ENCODE measurements around the gene COL27A1. TPM values are rescaled to one million over a fixed set of nuclear protein-coding genes. Genes with fewer than 3 reads are reported as not detected.
"Not testable (repeated sequence)": the region's sequence is repeated elsewhere in the genome, so short reads cannot be mapped to it uniquely, and the experiment has no call there.

Gene COL27A1
- total and polyA plus RNA-seq, 2 experiments from 2014 or later, result 10.5 to 18.0 TPM

DNA sequence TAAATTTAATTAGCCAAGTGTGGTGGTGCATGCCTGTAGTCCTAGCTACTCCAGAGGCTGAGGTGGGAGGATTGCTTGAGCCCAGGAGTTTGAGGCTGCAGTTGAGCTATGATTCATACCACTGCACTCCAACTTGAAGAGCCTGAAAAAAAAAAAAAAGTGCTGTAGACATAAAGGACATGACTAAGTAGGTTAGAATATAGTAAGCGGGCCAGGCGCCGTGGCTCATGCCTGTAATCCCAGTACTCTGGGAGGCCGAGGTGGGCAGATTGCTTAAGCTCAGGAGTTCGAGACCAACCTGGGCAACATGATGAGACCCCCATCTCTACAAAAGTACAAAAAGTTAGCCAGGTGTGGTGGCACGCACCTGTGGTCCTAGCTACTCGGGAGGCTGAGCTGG, 165.4 kb downstream of the COL27A1 start:
- not testable (repeated sequence) for H3K4me3 Mint-ChIP-seq; ATAC-seq; DNase-seq (ENCODE audit: low spot score); H3K36me3 ChIP-seq (ENCODE audit: insufficient read depth); H4K20me1 ChIP-seq (replicated peaks; ENCODE audit: insufficient read depth); H3K4me1 Mint-ChIP-seq; H3F3A ChIP-seq (replicated peaks; ENCODE audit: low read depth); H3K27ac ChIP-seq (ENCODE audit: low read depth); H3K27me3 ChIP-seq (ENCODE audit: insufficient read depth); H3K79me2 ChIP-seq (replicated peaks; ENCODE audit: insufficient read depth); H3K4me1 ChIP-seq (ENCODE audit: insufficient read depth); H3K9me3 Mint-ChIP-seq; H3K27me3 Mint-ChIP-seq (ENCODE audit: insufficient read depth, low read depth, poor library complexity); H3K36me3 Mint-ChIP-seq (ENCODE audit: low read depth); H3K27ac Mint-ChIP-seq; H3K9me2 ChIP-seq (ENCODE audit: insufficient read depth); H3K4me2 ChIP-seq; H2AFZ ChIP-seq; H3K4me3 ChIP-seq

DNA sequence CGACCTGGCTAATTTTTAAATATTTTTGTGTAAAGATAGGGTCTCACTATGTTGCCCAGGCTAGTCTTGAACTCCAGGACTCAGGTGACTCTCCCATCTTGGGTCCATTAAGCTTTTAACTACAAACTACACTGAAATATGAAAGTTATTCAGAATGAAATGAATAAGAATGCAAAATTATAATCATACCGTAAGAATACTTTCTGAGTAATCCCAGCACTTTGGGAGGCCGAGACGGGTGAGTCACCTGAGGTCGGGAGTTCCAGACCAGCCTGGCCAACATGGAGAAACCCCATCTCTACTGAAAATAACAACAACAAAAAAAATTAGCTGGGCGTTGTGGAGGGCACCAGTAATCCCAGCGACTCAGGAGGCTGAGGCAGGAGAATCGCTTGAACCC, 166.4 kb downstream of the COL27A1 start:
- no peaks in the 10 kb centered on the region for H3K4me1 ChIP-seq (ENCODE audit: insufficient read depth)

GRCh38 chr9:114322160-114322818, 167.0 kb downstream of the COL27A1 start:
- not testable (repeated sequence) for H3F3A ChIP-seq (replicated peaks; ENCODE audit: low read depth); ATAC-seq; H3K4me3 Mint-ChIP-seq; H3K4me2 ChIP-seq; H3K4me3 ChIP-seq; H3K9me3 Mint-ChIP-seq; H3K27me3 ChIP-seq (ENCODE audit: insufficient read depth); H3K9me2 ChIP-seq (ENCODE audit: insufficient read depth); H3K4me1 Mint-ChIP-seq; H4K20me1 ChIP-seq (replicated peaks; ENCODE audit: insufficient read depth); H3K27me3 Mint-ChIP-seq (ENCODE audit: insufficient read depth, low read depth, poor library complexity); H3K27ac ChIP-seq (ENCODE audit: low read depth); H2AFZ ChIP-seq; H3K4me1 ChIP-seq (ENCODE audit: insufficient read depth); H3K36me3 ChIP-seq (ENCODE audit: insufficient read depth); DNase-seq (ENCODE audit: low spot score); H3K27ac Mint-ChIP-seq; H3K79me2 ChIP-seq (replicated peaks; ENCODE audit: insufficient read depth); H3K36me3 Mint-ChIP-seq (ENCODE audit: low read depth)

More for the DNA sequence above, 166.4 kb downstream of the COL27A1 start:
- Mint-ChIP-seq H3K9me3 (no peaks in the 10 kb centered on the region; the same call in 2 of the 3 replicates), H3K36me3 (ENCODE audit: low read depth) (no peaks in the 10 kb centered on the region), H3K4me3 (no peak overlapping the region), H3K27ac (no peak overlapping the region), H3K4me1 (peaks cover 5% of the 10 kb centered on the region; the same call in 1 of the 3 replicates), H3K27me3 (ENCODE audit: insufficient read depth, low read depth, poor library complexity) (peaks cover 2% of the 10 kb centered on the region)
- Histone ChIP-seq H3K27me3 (ENCODE audit: insufficient read depth) (no peaks in the 10 kb centered on the region), H3K27ac (ENCODE audit: low read depth) (no peak overlapping the region), H3K79me2 (replicated peaks; ENCODE audit: insufficient read depth) (no peaks in the 10 kb centered on the region), H3K4me3 (no peak overlapping the region), H3F3A (replicated peaks; ENCODE audit: low read depth) (no peaks in the 10 kb centered on the region), H3K36me3 (ENCODE audit: insufficient read depth) (no peaks in the 10 kb centered on the region), H4K20me1 (replicated peaks; ENCODE audit: insufficient read depth) (no peaks in the 10 kb centered on the region), H3K4me2 (no peak overlapping the region), H2AFZ (no peak overlapping the region), H3K9me2 (ENCODE audit: insufficient read depth) (no peaks in the 10 kb centered on the region)
- DNase-seq (ENCODE audit: low spot score) (no peak), ATAC-seq (no peak)
- no peak for TF ChIP-seq EZH2 (IDR thresholded peaks at IDR 0.05; ENCODE audit: low read depth, unreplicated experiment)

GRCh38 chr9:114322831-114323531, 167.6 kb downstream of the COL27A1 start, which contains the start of gene ORM1:
TSS of gene ORM1 (plus strand) at chr9:114323098. CDS start at chr9:114323134, 36 bp downstream.
- H3K4me3 ChIP-seq; H2AFZ ChIP-seq; H3K27ac Mint-ChIP-seq; H3K27ac ChIP-seq (ENCODE audit: low read depth); H3K9me2 ChIP-seq (ENCODE audit: insufficient read depth); ATAC-seq; H4K20me1 ChIP-seq (replicated peaks; ENCODE audit: insufficient read depth); DNase-seq (ENCODE audit: low spot score); H3K9me3 Mint-ChIP-seq; H3K36me3 Mint-ChIP-seq (ENCODE audit: low read depth); H3K4me1 Mint-ChIP-seq; H3K4me2 ChIP-seq; H3K27me3 Mint-ChIP-seq (ENCODE audit: insufficient read depth, low read depth, poor library complexity); H3K79me2 ChIP-seq (replicated peaks; ENCODE audit: insufficient read depth); H3K4me3 Mint-ChIP-seq; H3F3A ChIP-seq (replicated peaks; ENCODE audit: low read depth); H3K27me3 ChIP-seq (ENCODE audit: insufficient read depth); H3K36me3 ChIP-seq (ENCODE audit: insufficient read depth); H3K4me1 ChIP-seq (ENCODE audit: insufficient read depth): not testable (repeated sequence)

DNA sequence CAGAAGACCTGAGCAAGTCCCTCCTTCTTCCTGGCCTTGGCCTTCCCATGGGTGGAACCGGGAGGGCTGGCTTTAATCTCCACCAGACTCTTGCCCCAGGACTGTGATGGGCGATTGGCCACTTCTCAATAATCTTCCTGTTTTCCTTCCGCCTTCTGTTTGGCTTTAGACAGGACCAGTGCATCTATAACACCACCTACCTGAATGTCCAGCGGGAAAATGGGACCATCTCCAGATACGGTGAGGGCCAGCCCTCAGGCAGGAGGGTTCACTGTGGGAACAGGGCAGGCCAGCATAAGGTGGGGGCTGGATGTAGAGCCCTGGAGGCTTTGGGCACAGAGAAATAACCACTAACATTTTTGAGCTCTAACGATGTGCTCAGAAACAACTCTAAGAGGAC, 168.5 kb downstream of the COL27A1 start:
- not testable (repeated sequence) for H3K27ac Mint-ChIP-seq; ATAC-seq; H3K79me2 ChIP-seq (replicated peaks; ENCODE audit: insufficient read depth); H3K9me3 Mint-ChIP-seq; H4K20me1 ChIP-seq (replicated peaks; ENCODE audit: insufficient read depth); H3K27me3 Mint-ChIP-seq (ENCODE audit: insufficient read depth, low read depth, poor library complexity); H3K36me3 ChIP-seq (ENCODE audit: insufficient read depth); H3K4me1 ChIP-seq (ENCODE audit: insufficient read depth); H3K9me2 ChIP-seq (ENCODE audit: insufficient read depth); H3K4me3 ChIP-seq; H3K4me2 ChIP-seq; H3K27ac ChIP-seq (ENCODE audit: low read depth); H3K27me3 ChIP-seq (ENCODE audit: insufficient read depth); H3K36me3 Mint-ChIP-seq (ENCODE audit: low read depth); DNase-seq (ENCODE audit: low spot score); H3K4me1 Mint-ChIP-seq; H3K4me3 Mint-ChIP-seq; H2AFZ ChIP-seq; H3F3A ChIP-seq (replicated peaks; ENCODE audit: low read depth)

Data from GM23338 (cell line).